GM18502 (cell line): ENCODE measurements around the gene EXOC4.

Source experiments
- ATAC-seq: cut with Tn5 transposase; IDR thresholded peaks from one replicate; pipeline ENCODE4 v1.9.1; 2021; ENCODE audit warnings: mild to moderate bottlenecking; ENCODE audit not compliant: unreplicated experiment, poor library complexity

The EXOC4 gene

DNA sequence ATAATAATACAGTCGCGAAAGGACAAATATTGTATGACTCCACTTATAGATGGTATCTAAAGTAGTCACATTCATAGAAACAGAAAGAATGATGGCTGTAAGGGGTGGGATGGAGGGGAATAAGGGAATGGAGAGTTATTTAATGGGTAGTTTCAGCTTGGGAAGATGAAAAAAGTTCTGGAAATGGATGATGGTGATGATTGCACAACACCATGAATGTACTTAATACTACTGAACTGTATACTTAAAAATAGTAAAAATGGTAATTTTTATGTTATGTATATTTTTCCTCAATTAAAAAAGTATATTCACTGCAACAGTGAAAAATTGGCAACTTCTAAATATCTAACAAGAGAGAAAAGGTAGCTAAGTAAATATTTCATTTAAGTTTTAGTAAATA lies 265.8 kb downstream of the EXOC4 start:
- ATAC-seq, result no peak

DNA sequence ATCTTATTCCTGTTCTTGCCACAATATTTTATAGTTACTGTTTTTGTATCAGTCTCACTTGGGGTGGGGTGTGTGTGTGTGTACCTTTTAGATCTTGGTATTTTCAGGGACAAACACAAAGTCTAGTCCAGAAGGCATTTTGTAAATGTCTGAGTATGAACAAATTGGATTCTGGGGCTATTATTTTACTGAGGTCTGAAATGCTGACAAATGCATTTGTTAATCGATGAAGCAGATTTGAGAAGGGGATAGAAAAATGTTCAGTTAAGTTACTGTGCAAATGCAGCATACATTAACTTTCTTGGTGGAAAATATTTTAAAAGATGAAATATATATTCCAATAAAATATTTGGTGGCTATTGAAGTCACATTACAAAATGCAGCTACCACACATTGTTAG lies 267.4 kb downstream of the EXOC4 start:
- no peak for ATAC-seq

DNA sequence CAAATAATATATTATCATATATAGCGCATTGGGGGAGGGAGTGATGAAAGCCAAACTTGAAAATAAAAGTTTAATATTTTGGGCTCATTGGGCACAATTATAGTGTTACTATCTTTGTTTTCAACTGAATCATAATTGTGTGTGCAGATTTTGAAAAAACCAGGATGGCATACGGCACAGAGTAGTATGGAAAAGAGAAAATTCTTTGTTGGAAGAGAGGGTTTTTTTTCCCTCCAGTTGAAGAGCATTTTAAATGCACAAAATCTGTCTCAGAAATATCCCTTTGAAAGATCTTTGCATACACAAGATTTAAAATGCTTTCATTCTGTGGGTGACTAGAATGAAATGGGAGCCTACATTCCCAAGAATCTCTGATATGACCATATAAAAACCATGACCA lies 269.6 kb downstream of the EXOC4 start:
- ATAC-seq, result no peak

DNA sequence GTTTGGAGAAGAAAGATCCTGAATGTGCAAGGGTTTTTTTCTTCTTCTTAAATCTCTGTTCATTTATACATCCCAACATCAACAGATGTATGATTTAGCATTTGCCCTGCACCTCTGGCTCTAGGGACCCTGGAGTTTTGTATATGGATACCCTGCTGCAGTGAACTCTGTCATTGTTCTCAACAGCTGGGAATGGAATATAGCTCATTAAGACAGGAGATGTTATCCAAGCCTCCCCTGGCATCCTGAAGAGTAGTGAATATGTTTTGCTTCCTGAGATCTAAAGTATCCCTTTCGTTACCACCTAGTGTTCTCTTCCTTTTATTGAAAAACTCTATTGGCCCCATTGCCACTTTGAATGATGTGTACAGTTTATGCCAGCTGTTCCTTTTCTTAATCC lies 275.9 kb downstream of the EXOC4 start:
- ATAC-seq, result no peak

DNA sequence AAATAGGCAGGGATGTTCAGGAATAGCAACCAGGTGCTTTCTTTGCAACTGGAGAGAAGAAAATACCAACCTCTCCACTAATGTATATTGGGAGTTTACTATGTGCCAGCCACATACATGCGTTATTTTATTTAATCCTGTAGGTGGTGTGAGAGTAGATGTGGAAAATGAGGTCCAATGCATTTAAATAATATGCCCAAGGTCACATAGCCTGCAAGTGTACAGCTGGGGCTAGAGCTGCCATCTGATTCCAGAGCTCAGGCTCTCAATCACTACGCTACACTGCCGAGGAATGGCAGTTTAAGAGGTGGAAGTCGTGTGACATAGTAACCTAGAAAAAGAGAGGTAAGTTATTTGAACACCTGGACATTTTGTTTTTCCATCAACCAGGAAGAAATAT lies 277.0 kb downstream of the EXOC4 start:
- no peak for ATAC-seq

DNA sequence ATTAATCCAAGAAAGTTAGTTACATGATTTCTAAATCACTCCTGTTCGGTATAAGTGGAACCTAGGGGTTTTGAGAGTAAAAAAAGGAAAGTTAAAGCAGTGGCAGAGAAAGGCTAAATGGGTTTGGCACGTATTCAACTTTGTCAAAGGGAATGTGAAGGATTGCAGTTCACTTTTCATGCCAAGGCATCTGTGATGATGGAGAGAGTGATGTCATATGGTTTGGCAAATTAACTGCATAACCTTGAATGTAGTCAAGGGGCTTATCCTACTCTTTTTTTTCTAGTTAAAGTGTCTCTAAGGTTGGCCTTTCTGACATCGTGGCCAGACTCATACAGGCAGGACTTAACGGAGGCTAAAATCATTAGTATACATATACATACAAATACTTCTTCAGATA lies 277.8 kb downstream of the EXOC4 start:
- ATAC-seq, result no peak

DNA sequence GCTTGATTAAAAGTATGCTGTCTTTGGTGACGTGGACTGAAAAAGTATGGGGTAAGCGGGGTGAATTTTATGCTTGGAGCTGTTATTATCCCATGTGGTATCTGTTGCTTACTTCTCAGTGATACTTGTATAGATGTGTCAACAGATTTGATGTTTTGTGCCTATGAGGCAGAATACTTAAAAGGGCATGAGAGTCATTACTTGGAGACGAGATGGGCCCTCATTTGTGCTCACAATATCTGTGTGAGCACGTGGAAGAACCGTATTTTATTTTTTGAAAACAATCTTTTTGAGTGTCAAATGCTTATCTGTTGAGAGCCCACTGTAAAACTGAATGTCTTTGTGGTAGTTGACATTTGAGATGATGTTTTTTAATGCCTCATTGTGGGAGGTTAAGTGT lies 281.9 kb downstream of the EXOC4 start:
- no peak for ATAC-seq

DNA sequence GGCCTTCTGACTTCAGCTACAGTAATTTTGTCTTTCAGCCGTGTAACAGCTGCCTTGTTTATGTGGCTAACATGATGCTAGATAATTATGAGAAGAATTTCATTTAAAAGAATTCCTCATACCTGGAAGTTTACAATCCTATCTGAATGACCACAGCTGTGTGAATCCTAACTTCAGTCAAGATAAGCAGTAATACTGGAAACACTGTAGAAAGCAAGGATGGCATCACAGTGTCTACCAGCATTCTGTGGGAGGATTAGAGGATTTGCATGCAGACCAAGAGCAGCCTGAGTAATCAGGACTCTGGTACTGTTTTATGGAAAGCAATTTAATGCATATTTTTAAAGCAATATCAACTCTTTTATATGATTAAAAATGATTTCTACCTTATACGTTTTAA lies 282.4 kb downstream of the EXOC4 start:
- no peak for ATAC-seq

DNA sequence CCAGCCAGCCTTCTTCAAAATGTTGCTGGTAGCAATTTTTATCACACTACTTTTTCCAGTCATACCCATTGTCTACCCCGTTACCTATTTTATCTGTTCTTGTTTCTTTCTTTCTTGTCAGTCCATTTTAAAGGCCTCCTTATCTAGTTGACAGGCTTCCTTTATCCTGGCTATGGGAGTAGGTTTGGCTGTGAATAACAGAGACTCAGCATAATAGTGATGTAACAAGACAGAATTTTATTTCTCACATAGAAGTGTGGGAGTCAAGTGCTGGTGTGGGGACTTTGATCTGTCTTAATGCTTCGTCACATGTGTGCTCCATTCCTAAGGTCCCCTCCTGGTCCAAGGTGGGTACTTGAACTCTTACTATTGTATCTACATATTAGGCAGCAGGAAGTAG lies 283.6 kb downstream of the EXOC4 start:
- ATAC-seq, result no peak

DNA sequence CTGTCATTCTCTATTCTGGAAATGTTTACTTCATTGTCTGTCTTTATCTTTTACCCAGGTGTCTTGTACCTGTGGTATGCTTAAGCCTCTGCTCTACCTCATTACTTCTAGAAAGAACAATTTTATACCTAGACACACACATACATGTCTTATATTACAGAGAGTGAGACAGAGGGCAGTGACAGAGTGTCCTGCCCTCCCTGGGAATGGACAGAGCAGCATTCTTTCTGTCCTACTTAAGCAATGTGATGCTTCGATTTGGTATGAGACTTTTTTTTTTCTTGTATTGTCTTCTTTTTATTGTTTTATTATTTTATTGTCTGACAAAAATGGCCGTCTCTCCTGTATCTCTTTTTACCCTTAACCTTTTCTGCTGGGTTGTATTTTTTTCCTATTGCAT lies 286.1 kb downstream of the EXOC4 start:
- ATAC-seq, result no peak

DNA sequence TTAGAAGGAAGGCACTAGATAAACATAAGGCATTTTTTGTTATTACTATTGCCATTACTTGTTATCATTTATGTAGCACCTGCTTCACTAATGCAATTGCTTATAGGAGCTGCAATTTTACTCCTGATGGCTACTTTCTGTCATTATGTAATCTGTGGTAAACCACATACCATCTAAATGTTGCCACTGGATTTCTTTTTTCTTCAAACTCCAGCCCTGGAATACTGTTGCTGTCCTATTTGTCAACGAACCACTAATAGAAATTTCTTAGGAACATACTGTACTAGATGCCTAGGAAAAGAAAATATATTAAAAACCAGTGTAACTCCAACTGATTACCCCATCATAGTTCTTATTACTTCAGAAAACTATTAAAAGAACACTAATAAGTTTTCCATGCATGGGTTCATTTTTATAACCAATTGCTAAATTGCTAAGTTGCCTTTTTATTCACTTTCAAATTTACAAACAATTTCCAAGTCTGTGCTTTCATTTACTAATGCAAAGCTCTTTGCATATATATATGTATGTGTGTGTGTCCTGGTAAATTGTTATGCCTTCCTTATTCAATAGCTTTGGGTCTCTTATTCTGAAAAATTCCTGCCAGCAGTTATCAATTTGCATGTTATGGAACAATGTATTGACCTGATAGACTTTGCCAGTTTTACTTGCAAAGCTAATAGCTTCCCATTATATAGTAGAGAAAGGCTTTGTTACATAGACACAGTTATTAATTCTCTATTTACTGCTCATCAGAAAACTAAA lies 287.4 kb downstream of the EXOC4 start:
- ATAC-seq, result no peak

DNA sequence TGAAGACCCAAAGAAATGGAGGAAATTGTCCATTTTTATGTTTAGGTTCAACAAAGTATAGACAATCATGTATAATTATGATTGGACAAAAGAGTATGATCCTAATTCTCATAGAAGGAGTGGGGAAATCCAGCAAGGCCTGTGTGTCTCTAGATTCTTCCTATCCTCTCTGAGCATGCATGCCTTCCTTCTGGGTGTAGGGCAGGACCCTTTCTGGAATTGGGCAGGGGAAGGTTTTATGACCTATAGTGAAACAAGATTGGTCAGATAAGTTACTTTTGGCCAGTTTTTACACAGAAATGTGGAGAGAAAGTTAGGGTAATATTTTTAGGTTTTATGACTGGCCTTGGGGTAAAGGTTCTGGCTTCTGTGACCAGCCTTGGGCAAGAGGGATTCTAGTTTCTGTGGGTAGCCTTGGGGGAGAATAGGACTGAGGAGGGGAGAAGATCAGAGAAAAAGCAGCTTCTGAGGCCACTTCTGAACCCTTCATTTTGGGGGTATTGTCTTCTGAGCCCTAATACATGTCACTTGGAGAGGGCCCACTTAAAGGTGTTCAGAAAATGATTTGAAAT lies 289.4 kb downstream of the EXOC4 start:
- no peak for ATAC-seq

DNA sequence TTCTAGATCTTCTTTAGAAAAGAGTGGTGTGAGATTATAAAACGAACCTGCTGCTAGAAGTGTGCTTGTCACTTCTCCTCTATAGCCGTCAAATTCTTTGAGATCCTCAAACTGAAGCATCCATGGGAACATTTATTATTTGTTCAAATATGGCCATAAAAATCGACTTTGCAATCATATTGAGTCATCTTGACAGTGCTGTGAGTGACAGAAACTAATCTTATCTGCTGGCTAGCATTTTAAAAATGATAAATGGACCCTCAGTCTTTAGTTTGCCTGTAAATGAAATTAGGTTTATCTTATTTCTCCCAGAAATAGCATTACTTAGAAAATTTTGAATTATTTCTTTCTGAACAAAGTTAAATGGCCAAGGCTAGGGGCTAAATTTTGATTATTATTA lies 290.8 kb downstream of the EXOC4 start:
- no peak for ATAC-seq

DNA sequence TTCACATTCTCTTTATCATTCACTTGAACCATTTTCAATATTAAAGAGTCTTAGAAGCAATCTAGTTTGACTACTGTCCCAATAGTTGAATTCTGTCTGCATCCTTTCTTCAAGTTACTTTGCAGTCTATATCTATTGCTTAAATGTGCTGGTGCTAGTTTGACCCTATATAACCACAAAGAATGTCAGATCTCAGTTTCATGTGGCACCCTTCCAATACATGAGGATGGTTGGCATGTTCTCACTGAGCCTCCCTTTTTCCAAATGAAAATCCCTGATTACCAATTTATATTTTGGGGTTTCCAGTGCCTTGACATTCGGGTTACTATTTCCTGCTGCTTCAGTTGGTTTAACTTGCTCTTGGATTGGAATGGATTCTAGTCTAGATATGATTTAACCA lies 292.7 kb downstream of the EXOC4 start:
- ATAC-seq, result no peak

DNA sequence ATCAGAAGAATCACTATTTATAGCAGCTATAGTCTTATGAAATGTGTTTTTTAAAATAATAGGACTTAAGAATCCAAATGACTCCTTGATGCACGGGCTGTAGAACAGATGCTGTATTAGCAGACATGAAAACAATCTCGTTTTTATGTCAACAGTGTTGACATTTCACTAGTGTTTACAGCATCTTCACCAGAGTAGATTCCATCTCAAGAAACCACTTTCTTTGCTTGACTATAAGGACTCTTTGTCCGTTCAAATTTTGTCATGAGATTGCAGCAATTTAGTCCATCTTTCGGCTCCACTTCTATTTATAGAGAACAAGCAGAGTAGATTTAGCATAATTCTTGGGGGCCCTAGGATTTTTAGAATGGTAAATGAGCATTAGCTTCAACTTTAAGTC lies 295.1 kb downstream of the EXOC4 start:
- ATAC-seq, result no peak

DNA sequence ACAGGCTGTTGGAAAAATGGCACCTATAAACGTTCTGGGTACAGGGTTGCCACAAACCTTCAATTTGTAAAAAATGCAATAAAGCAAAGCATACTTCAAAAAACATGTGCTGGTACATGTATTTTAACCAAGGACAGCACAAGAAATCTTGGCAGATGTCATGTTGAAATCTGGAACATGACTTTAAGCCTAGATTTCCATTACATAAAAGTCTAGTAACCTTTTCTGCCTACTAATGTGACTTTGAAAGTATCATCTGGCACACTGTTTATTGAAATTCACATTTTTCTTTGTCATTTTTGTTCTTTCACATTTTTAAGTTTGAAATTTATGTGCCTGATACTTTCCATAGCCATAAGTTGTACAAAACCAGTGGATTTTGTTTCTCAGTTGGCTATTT lies 296.8 kb downstream of the EXOC4 start:
- ATAC-seq, result no peak

DNA sequence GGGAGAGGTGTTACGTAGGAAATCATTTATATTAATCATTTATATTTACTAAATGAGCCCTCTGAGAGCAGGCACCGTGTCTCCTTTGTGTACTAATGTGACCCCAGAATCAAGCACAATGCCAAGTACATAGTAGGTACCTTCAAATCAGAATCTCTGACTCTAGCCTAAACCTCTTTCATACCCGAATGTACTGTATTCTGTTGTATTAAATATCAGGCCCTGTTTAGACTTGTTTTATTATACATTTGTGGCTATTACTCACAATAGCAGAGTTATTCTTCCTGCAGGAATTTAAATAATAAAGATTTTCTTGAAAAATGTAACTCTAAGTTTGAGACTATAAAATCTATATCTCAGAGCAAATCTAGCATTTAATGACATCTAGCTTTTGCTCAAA lies 297.3 kb downstream of the EXOC4 start:
- ATAC-seq, result no peak

DNA sequence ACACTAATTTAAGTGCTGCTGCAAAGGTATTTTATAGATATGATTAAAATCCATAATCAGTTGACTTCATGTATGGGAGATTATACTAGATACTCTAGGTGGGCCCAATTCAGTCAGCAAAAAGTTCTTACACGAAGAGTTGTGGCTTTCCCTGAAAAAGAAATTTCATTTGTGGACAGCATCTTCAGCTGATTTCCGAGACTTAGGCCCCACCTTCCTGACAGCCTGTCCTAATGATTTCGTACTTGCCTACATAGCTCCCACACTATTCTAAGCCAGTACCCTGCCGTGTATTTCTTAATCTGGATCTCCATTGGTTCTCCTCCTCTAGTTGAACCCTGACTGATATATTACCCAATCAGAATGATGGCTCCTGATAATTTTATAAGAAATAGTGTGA lies 297.9 kb downstream of the EXOC4 start:
- no peak for ATAC-seq

DNA sequence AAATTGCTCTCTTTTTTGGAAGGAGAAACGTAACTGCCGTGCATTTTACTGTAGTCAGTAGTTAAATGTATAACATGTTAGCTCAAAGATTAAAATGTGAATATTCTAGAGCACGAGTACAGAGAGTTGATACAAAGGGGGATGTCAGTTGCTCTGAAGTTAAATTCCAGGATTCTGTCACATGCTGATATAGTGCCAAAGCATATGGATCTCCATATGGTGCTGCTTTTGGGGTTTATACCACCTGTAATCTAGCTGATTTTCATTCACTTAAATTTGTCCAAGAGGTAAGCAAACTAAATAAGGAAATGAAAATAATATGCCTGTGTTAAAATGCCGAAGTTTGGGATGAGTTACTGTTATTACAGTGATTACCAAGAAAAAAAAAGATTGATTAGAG lies 298.6 kb downstream of the EXOC4 start:
- ATAC-seq, result no peak

DNA sequence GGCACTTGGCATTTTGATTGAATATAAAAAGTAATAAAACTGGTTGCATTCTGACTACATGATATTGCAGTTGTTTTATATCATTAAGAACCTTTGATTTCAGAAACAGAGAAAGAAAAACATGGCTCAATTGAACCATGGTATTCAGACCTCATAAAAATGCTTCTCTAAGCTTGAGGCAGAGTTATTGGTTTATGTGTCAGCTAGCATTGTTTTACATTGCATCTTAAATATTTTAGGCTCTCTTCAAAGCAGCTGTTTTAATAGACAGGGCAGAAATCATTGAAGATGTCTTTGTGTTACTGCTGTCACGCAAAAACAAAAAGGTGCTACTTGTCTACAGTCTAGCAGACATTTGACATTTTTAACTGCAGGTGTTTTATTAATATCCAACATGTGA lies 299.2 kb downstream of the EXOC4 start:
- no peak for ATAC-seq

DNA sequence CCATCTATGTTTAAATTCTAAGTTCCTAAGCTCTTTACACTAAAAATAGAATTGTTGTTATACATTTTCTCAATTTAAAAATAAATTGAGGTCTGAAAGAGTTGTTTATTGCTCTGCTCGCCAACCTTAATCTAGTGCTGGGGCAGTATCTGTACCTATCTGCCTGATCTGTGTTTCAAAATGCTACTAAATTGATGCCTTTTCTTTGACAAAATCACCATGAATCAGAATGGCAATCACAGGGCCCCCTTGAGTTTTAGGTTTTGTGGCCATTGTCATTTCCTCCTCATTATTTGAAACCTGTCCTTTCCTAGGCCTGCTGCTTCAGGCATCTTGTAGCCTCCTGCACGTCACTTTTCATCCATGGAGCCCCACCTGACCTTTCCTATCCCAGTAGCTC lies 301.5 kb downstream of the EXOC4 start:
- ATAC-seq, result no peak

DNA sequence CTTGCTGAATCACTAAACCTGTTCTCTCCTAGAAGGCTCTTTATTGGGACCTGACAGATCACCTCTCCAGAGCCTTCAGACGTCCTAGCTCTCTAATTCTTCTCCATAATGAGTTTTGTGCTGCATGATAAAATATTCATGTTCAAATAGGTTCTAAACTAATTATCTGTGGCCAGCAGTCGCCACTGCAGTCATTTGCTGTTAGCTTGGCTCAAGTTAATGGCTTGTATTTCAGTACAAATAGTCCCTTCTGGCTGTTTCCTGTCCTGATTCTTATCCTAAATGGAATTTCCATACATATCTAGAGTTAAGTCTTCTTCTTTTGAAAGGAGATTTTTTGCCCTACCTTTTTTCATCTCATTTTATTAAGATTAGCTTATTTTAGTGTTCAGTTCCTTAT lies 303.2 kb downstream of the EXOC4 start:
- no peak for ATAC-seq
